Measurements from ENCODE around the gene RTEL1. TPM values are rescaled to one million over a fixed set of nuclear protein-coding genes. Genes with fewer than 3 reads are reported as not detected.
"Not testable (repeated sequence)": the region's sequence is repeated elsewhere in the genome, so short reads cannot be mapped to it uniquely, and the experiment has no call there.

RTEL1 gene
- total RNA-seq, 1 donor from 2014 or later, result 34.1 TPM

DNA sequence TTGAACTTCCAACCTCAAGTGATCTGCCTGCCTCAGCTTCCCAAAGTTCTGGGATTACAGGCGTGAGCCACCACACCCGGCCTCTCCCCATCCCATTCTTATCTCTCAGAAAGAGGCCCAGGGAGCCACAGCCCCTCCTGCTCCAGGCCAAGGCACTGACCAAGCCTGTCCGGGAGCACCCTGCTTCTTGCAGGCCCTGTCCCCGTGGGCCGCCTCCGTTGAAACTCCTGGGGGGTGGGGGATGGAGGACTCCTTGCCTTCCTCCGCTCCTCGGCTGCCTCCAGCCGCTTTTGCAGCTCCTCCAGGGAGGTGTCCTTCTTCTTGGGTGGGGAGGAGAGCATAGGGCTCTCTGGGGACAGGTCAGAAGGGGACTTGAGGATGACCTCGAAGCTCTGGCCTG, 14.6 kb upstream of the RTEL1 start:
- DNase-seq (ENCODE audit: low spot score), result no peak
- no peak for ATAC-seq
- intact Hi-C loops (cut with DNase I), result no loop called here

DNA sequence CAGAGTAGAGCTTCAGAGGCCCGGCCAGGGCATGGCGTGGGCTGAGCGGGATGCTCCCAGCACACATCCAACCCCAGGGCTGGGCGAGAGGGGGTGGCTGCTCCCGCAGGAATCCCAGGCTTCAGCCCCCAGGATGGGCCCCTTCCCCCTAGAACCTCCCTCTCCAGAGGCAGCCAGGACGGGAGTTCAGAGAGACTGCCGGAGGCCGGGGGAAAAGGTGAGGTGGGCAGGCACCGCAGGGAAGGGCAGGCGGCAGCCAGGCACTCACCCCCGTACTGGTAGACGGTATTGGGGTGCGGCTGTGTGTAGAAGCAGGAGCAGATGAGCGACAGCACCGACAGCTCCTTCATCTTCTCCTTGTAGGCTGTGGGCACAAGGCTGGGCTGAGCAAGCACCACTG, 14.2 kb upstream of the RTEL1 start:
- no peak for DNase-seq (ENCODE audit: low spot score)
- ATAC-seq, result no peak
- intact Hi-C loops (cut with DNase I), result no loop called here

DNA sequence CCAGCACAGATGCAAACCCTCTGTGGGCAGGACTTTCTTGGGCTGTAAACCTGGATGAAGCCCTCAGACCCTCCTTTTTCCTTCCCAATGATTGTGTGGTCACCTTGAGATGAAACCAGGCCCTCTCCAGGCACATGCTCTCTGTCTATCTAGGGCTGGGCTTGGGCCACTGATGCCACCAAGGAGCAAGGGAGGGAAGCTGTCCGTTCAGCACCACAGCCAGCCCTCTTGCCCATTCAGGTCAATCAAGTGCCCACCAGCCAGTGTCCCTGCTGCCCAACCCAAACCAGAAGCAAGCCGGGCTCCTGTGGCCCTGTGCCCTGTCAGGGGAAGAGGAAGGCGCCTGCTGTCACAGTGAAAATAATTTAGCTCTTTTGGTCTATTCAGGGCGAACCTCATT, 12.9 kb upstream of the RTEL1 start:
- intact Hi-C loops (cut with DNase I), result no loop called here

DNA sequence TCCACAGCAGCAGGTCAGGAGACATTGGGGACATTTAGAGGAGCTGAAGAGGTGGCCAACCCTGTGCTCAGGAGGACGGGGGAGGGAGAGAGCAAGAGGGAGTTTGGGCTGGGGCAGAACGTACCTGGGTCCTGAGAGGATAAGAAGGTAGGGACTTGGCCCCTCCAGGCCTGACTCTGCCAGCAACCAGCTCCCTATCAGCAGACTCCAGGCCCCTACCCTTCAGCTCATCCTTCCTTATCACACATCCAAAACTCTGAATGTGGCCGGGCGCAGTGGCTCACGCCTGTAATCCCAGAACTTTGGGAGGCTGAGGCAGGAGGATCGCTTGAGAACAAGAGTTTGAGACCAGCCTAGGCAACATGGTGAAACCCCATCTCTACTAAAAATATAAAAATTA, 9.9 kb upstream of the RTEL1 start:
- ATAC-seq (no peak), DNase-seq (ENCODE audit: low spot score) (no peak)
- intact Hi-C loops (cut with DNase I), result no loop called here

More for the DNA sequence above, 12.9 kb upstream of the RTEL1 start:
- ATAC-seq, result no peak
- DNase-seq (ENCODE audit: low spot score), result no peak

DNA sequence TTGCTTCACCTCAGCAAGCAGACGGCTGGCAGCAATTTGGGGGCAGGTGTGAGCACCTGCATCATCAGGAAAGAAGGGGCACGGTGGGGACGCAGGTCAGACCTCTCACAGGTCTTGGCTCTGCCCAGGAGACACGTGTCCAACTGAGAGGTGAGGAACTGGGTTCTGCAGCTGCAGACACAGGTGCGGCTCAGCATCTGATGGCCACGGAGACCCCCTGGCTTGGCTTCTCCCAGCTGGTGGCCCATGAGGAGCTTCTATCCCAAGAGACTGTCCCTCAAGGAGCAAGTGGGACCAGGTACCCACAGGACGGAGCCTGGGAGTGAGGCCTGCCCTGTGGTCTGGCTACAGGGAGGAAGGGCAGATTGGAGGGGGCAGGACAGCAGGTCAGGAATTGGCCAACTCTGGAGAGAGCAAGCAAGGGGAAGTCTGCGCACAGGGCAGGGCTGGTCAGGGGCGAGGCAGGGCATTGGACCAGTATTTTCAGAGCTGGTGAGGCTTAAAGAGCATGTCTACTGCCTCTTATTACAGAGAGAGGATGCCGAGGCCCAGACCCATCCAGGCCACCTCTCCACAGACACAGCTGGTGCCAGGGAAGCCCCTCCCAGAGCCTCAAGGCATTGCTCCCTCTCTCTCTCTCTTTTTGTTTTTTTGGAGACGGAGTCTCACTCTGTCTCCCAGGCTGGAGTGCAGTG, 9.1 kb upstream of the RTEL1 start:
- intact Hi-C loops (cut with DNase I), result no loop called here
- ATAC-seq (no peak), DNase-seq (ENCODE audit: low spot score) (no peak)

DNA sequence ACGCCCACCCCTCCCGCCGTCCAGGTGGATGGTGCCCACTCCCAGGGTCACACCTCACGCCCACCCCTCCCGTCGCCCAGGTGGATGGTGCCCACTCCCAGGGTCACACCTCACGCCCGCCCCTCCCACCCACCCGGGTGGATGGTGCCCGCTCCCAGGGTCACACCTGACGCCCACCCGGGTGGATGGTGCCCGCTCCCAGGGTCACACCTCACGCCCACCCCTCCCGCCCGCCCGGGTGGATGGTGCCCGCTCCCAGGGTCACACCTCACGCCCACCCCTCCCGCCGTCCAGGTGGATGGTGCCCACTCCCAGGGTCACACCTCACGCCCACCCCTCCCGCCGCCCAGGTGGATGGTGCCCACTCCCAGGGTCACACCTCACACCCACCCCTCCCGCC, 7.6 kb upstream of the RTEL1 start:
- ATAC-seq; DNase-seq (ENCODE audit: low spot score); intact Hi-C loops (cut with DNase I): not testable (repeated sequence)

DNA sequence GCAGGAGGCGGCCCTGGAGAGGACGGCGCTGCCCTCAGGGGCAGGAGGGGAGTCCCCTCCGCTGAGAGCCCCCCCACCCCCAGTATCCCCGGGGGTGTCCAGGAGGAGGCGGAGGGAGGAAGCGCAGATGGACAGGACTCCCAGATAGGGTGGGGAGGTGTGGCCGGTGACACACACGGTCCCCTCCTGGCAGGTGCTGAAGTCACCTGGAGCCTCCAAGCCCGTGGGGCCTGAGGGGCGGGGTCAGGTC, 6.2 kb upstream of the RTEL1 start:
- intact Hi-C loops (cut with DNase I), result no loop called here
- no peak for DNase-seq (ENCODE audit: low spot score)
- peak; percentile 7 for ATAC-seq

DNA sequence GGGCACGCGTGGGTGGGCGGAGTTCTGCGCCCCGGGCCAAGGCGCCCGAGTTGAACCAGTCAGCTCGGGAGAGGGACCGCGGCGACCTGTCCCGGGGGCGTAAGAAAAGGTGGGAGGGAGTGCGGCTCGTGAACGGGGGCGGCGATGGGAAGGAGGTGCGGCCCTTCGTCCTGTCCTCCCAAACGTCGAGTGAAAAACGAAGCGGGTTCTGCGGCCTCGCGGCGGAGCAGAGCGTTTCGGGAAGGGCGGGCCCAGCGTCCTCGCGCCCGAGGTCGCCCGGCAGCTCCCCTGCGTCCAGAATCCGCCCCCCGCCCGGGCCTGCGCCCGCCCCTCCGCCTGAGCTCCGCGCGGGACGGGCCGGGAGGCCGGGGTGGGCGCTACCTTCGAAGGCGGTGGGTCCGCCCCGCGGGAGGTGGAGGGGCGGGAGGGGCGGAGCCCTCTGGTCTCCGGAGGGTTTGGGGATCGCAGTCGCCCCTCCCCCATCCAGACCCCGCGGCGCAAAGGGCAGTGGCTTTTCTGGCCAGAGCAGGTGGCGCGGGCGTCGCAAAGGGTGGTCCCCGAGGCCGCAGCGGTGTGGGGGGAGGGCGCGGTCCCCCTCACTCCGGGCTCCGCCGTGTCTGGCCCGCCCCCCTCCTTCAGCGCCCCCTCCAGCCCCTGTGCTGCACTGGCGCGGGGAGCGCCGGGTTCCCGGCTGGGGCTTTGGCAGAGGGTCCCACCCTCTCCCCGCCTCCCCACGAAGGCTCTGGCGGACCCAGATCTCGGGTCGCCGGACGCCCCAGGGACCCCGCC, 5.7 kb upstream of the RTEL1 start:
- ATAC-seq, result no peak
- intact Hi-C loops (cut with DNase I), result no loop called here
- no peak for DNase-seq (ENCODE audit: low spot score)

DNA sequence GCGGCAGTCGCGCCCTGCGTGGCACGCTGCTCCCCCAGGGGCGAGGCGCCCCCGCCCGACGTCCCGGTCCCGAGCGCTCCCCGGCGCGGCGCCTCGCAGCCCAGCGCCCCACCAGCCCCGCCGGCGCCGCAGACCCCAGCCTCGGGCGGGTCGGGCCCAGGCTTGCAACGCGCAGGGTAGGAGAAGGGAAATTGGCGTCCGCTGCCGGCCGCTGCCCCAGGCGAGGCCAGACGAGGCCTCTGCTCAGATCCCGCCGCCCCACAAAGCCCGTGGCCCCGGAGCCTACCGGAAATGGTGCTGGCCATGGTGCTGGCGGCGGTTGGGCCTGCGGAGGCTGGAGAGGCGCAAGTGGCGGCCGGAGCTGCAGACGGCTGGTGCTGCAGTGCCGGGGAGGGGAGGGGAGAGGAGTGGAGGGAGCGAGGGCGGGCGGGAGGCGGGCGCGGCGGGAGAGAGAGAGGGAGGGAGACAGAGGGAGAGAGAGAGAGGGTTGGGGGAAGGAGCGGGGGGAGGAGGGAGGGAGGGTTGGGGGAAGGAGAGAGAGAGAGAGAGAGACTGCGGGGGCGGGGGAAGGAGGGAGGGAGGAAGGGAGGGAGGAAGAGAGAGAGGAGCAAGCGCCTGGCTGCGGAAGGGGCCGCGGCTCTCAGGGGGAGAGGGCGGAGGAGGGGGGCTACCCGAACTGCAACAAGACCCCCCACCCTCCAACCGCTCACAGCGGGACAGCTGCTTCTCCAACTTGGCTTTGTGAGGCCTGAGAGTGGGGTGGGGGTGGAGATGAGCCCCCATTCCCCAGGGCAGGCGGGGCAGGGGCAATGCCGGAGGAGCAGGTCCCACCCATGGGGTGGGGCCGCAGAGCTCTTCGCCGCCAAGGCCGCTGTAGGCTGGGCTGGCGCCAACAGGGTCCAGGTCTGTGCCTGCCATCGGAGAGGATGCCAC, 4.8 kb upstream of the RTEL1 start, which contains the start of gene STMN3:
STMN3 (minus strand) TSS at position 384 of the 933 bp plus-strand sequence; CDS start at position 305, 79 bp downstream.
- peak; percentile 82 for ATAC-seq
- intact Hi-C loops (cut with DNase I), result no loop called here
- peak; percentile 94 for DNase-seq (ENCODE audit: low spot score)

DNA sequence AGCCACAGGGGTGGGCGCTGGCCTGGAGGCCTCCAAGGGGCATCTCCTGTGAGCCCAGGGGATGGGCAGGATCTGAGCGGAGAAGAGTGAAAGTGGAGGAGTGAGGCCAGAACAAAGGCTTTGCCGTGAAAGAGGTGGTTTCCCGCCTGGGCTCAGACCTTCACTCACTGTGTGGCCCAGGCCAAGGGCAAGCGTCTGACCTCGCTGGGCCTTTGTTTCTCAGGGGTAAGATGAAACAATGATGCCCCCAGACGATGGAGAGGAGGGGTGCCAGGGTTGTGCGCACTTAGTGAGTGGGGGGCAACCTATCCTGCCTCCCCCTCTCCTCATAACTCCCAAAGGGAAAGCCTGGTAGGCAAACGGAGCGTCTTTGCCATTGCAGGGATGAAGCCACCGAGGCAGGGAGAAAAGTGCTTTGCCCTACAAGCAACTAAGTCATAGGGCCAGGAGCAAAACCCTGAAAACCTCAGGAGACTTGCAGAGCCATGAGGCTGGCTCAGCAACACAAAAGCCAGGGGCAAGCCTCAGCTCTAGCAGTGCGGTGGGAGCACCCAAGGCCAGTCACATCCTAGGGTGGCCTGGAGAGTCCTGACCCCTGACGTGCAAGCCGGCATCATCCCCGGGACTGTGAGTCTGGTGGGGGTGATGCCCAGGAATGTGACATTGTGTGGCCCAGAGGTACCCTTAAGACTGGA, 4.0 kb upstream of the RTEL1 start:
- ATAC-seq (no peak), DNase-seq (ENCODE audit: low spot score) (no peak)
- intact Hi-C loops (cut with DNase I), result no loop called here

DNA sequence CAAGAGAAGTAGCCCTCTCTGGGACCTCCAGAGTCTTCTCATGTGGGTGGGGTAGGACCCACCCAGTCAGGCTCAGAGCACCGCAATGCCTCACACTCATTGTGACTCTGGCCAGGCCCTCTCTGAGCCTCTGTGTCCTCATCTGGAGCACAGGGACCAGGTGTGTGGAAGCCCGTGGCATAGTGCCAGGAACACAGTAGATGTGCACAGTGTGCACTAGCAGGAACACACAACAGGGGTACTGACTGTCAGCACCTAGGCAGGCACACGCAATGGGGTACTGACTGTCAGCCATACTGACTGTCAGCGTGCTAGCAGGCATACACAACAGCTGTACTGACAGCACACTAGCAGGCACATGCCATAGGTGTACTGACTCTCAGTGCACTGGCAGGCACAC, 2.9 kb upstream of the RTEL1 start:
- DNase-seq (ENCODE audit: low spot score) (no peak), ATAC-seq (no peak)
- intact Hi-C loops (cut with DNase I), result no loop called here

DNA sequence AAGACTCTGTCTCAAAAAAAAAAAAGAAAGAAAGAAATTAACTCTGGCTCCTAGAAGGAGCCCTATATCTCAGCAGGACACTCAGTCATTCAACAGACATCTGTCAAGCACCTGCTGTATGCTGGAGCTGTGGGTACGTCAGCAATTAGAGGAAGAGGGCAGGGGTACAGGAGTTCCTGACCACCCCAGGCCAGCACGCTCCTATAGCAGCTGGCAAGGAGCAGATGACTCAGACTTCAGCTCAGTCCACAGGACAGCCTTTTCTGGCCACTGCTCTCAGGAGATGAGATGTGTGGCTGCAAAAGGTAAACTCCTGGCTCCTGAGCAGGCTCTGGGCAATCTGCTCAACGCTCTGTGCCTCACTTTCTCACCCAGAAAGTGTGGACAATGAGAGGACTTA, 1.7 kb upstream of the RTEL1 start:
- DNase-seq (ENCODE audit: low spot score) (no peak), ATAC-seq (no peak)
- intact Hi-C loops (cut with DNase I), result no loop called here

DNA sequence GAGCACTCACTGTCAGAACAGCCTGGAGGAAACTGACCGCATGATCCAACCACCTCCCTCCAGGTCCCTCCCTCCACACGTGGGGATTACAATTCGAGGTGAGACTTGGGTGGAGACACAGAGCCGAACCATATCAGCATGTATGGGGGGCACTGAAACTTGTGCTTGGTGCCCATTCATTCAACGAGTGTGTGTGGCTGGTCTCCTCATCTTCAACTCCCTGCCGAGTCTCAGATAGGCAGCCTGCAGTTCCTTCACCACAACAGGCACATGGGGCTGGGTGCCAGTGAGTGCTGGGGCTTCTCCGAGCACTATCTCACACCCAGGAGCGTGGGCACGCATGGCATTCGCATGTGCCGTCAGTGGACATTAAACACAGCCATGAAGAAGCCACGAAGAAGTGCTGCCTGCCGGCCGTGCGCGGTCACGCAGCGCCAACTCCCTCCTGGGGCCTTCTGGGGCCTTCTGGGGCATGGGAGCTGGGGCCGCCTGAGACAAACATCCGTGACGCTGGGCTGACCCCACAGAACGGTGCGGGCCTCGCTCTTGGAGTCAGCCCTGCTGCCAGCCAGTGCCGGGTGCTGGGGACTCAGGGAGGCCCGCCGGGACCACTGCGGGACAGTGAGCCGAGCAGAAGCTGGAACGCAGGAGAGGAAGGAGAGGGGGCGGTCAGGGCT, 714 bp upstream of the RTEL1 start:
- ATAC-seq (peak; percentile 0), DNase-seq (ENCODE audit: low spot score) (no peak)
- intact Hi-C loops (cut with DNase I), result no loop called here

DNA sequence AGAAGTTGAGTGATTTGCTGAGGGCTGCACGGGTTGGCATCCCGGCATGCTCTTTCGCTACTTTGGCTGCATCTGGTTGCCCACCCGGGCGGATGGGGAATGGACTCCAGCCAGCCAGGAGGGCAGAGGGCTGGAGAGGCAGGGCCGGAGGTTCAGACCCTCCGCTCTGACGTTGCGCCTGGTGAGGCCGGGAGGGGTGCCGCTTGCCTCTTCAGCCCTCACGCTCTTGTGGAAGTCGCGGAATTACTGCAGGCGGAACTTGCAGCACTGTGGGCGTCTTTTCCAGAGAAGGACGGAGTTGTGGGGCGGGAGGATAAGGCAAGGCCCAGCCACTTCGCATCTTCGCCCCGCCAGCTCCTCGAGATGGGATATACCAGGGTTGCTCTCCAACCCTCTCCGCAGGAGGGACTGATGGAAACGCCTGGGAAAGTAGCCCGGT, 656 bp downstream of the RTEL1 start:
- intact Hi-C loops (cut with DNase I), result no loop called here
- DNase-seq (ENCODE audit: low spot score) (peak; percentile 60), ATAC-seq (peak; percentile 35)

DNA sequence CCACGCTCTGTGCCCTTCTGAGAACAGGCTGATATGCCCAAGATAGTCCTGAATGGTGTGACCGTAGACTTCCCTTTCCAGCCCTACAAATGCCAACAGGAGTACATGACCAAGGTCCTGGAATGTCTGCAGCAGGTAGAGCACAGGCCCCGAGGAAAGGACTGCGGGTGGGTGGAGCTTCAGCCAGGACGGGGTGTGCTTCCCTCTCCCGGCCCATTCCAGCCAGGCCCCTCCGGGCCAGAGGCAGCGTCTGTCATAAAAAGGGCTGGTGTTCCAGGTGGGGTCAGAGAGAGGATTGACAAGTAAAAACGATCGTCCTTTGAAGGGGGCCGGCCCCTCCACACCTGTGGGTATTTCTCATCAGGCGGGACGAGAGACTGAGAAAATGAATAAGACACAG, 1.3 kb downstream of the RTEL1 start:
- peak; percentile 62 for DNase-seq (ENCODE audit: low spot score)
- ATAC-seq, result no peak
- intact Hi-C loops (cut with DNase I), result no loop called here

DNA sequence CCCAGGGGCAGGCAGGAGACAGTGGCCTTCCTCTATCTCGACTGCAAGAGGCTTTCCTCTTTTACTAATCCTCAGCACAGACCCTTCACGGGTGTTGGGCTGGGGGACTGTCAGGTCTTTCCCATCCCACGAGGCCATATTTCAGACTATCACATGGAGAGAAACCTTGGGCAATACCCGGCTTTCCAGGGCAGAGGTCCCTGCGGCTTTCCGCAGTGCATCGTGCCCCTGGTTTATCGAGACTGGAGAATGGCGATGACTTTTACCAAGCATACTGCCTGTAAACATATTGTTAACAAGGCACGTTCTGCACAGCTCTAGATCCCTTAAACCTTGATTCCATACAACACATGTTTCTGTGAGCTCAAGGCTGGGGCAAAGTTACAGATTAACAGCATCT, 2.1 kb downstream of the RTEL1 start:
- not testable (repeated sequence) for ATAC-seq; DNase-seq (ENCODE audit: low spot score)
- intact Hi-C loops (cut with DNase I), result loop anchor here (10.0 kb wide), 1 partner anchor 85 kb away; no protein-coding TSS in a partner anchor

DNA sequence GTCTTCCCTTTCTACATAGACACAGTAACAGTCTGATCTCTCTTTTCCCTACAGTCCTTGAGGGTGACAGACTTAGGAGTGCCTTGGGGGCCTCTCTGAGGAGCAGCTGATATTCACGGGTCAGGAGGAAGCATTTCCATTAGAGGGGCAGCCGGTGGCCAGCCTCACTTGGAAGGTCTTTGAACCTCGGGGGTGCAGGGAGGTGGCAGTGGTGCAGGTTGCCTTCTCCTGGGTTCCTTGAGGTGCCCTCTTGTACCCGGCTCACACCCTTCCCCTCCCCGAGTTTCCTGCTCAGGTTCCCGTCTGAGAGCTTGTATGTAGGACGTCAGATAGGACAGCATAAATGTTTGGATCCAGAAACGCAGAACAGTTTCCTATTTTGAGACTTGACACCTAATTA, 2.5 kb downstream of the RTEL1 start:
- no peak for ATAC-seq
- intact Hi-C loops (cut with DNase I), result loop anchor here (10.0 kb wide), 1 partner anchor 84 kb away; no protein-coding TSS in a partner anchor
- DNase-seq (ENCODE audit: low spot score), result no peak

DNA sequence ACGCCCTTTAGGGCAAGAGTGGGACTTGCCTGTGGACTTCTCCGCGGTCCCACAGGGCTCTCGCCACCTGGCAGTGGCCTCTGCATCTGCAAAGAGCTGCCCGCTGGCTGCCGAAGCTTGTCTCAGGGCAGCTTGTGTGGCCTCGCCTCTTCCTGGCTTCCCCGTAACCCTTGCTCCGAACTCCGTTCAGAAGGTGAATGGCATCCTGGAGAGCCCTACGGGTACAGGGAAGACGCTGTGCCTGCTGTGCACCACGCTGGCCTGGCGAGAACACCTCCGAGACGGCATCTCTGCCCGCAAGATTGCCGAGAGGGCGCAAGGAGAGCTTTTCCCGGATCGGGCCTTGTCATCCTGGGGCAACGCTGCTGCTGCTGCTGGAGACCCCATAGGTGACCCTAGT, 3.0 kb downstream of the RTEL1 start:
- DNase-seq (ENCODE audit: low spot score) (no peak), ATAC-seq (no peak)
- intact Hi-C loops (cut with DNase I), result loop anchor here (10.0 kb wide), 1 partner anchor 84 kb away; no protein-coding TSS in a partner anchor
